WTC11 (cell line): Measurements from ENCODE around the gene GDPD4. TPM values are rescaled to one million over a fixed set of nuclear protein-coding genes. Genes with fewer than 3 reads are reported as not detected.

ENCODE experiments used
- ATAC-seq: fragments of 200-7000 bp; cut with Tn5 transposase; 2 replicates; pipeline ENCODE4 v1.10.0; 2021; ENCODE audit warnings: mild to moderate bottlenecking, moderate library complexity
- CTCF ChIA-PET: fragments of 300-600 bp; sonication (Branson Sonifier 250); formaldehyde crosslinking; loops from one replicate; lab custom pipeline; 2021; ENCODE audit warnings: antibody characterized with exemption; lab: Charles Lee
- POLR2A ChIA-PET: fragments of 350-600 bp; sonication (Branson Sonifier 250); formaldehyde crosslinking; loops from one replicate; lab custom pipeline; 2021; ENCODE audit warnings: antibody characterized with exemption; lab: Charles Lee
- DNase-seq: peaks from one replicate; pipeline ENCODE4 v3.0.0; 2021; ENCODE audit warnings: low spot score
- H3K27ac Mint-ChIP-seq: 2 replicates; pipeline ENCODE4 v1.8.0; 2021; ENCODE audit warnings: mixed read lengths
- H3K27me3 Mint-ChIP-seq: 2 replicates; pipeline ENCODE4 v1.8.0; 2021; ENCODE audit warnings: low read depth, mild to moderate bottlenecking, moderate library complexity, mixed read lengths
- H3K36me3 Mint-ChIP-seq: 2 replicates; pipeline ENCODE4 v1.8.0; 2021; ENCODE audit warnings: mixed read lengths
- H3K4me1 Mint-ChIP-seq: 2 replicates; pipeline ENCODE4 v1.8.0; 2022; ENCODE audit warnings: mixed read lengths
- H3K4me3 Mint-ChIP-seq: 2 replicates; pipeline ENCODE4 v1.8.0; 2021; ENCODE audit warnings: mild to moderate bottlenecking, moderate library complexity, mixed read lengths
- H3K9me3 Mint-ChIP-seq: 2 replicates; pipeline ENCODE4 v1.8.0; 2021; ENCODE audit warnings: mixed read lengths
- CBFB ChIP-seq: sonication (generic); formaldehyde crosslinking; IDR thresholded peaks from 2 replicates; pipeline ENCODE4 v1.8.1; 2022; ENCODE audit warnings: mild to moderate bottlenecking, low read depth, missing genetic modification reagents
- ESRRA ChIP-seq: sonication (generic); formaldehyde crosslinking; IDR thresholded peaks from 2 replicates; pipeline ENCODE4 v1.8.1; 2022; ENCODE audit warnings: mild to moderate bottlenecking, missing genetic modification reagents, borderline replicate concordance
- ETV6 ChIP-seq: sonication (generic); formaldehyde crosslinking; IDR thresholded peaks from 2 replicates; pipeline ENCODE4 v1.8.1; 2022; ENCODE audit warnings: mild to moderate bottlenecking, missing genetic modification reagents
- MXD4 ChIP-seq: fragments of 250-450 bp; sonication (Bioruptor Pico); IDR thresholded peaks from 2 replicates; pipeline ENCODE4 v1.8.0; 2021; ENCODE audit warnings: mild to moderate bottlenecking, moderate library complexity, borderline replicate concordance
- NFYB ChIP-seq: sonication (generic); formaldehyde crosslinking; conservative IDR thresholded peaks from 2 replicates; pipeline ENCODE4 v1.8.0; 2022; ENCODE audit warnings: low read depth, missing genetic modification reagents
- NR1H2 ChIP-seq: sonication (generic); formaldehyde crosslinking; IDR thresholded peaks from 2 replicates; pipeline ENCODE4 v1.9.0; 2021; ENCODE audit warnings: mild to moderate bottlenecking, moderate library complexity, missing genetic modification reagents
- NR2C2 ChIP-seq: sonication (generic); formaldehyde crosslinking; IDR thresholded peaks from 2 replicates; pipeline ENCODE4 v1.8.0; 2022; ENCODE audit warnings: mild to moderate bottlenecking, missing genetic modification reagents
- NR3C1 ChIP-seq: sonication (generic); formaldehyde crosslinking; conservative IDR thresholded peaks from 2 replicates; pipeline ENCODE4 v1.8.1; 2023; ENCODE audit warnings: low read depth, mild to moderate bottlenecking, missing genetic modification reagents
- PRRX2 ChIP-seq: fragments of 250-450 bp; sonication (Bioruptor Pico); IDR thresholded peaks from 2 replicates; pipeline ENCODE4 v1.8.0; 2021; ENCODE audit warnings: mild to moderate bottlenecking
- RELA ChIP-seq: sonication (generic); formaldehyde crosslinking; IDR thresholded peaks from 2 replicates; pipeline ENCODE4 v1.8.1; 2022; ENCODE audit warnings: missing genetic modification reagents, mild to moderate bottlenecking, borderline replicate concordance
- SP1 ChIP-seq: sonication (generic); formaldehyde crosslinking; conservative IDR thresholded peaks from 2 replicates; pipeline ENCODE4 v1.8.1; 2022; ENCODE audit warnings: missing genetic modification reagents
- ZNF138 ChIP-seq: sonication (generic); formaldehyde crosslinking; conservative IDR thresholded peaks from 2 replicates; pipeline ENCODE4 v1.8.1; 2022; ENCODE audit warnings: mild to moderate bottlenecking, moderate library complexity, missing genetic modification reagents
- ZNF232 ChIP-seq: sonication (generic); formaldehyde crosslinking; IDR thresholded peaks from 2 replicates; pipeline ENCODE4 v1.8.0; 2022; ENCODE audit warnings: mild to moderate bottlenecking, missing genetic modification reagents
- total RNA-seq: library from RNA; stranded (reverse); gene quantifications from 3 replicates; pipeline ENCODE4 v1.2.3, GENCODE V29; 2021
- TF ChIP-seq, protein P1 (sequence below): sonication (generic); formaldehyde crosslinking; IDR thresholded peaks from 2 replicates; pipeline ENCODE4 v1.8.1; 2022; ENCODE audit warnings: mild to moderate bottlenecking, missing genetic modification reagents, moderate library complexity, borderline replicate concordance
- TF ChIP-seq, protein P2 (sequence below): sonication (generic); formaldehyde crosslinking; IDR thresholded peaks from 2 replicates; pipeline ENCODE4 v1.8.1; 2023; ENCODE audit warnings: mild to moderate bottlenecking, missing genetic modification reagents, borderline replicate concordance
- TF ChIP-seq, protein P3 (sequence below): fragments of 250-450 bp; sonication (Bioruptor Pico); IDR thresholded peaks from 2 replicates; pipeline ENCODE4 v2.1.2; 2022; ENCODE audit warnings: mild to moderate bottlenecking, moderate library complexity
- TF ChIP-seq, protein P4 (sequence below): sonication (generic); formaldehyde crosslinking; IDR thresholded peaks from 2 replicates; pipeline ENCODE4 v1.8.0; 2022; ENCODE audit warnings: mild to moderate bottlenecking, missing genetic modification reagents
- TF ChIP-seq, protein P5 (sequence below): fragments of 200-600 bp; IDR thresholded peaks from 2 replicates; pipeline ENCODE4 v1.8.0; 2022; ENCODE audit warnings: antibody characterized with exemption
- TF ChIP-seq, protein P6 (sequence below): sonication (generic); formaldehyde crosslinking; IDR thresholded peaks from 2 replicates; pipeline ENCODE4 v1.8.0; 2022; ENCODE audit warnings: missing genetic modification reagents

The GDPD4 gene
- total RNA-seq, 1 experiment from 2014 or later = not detected

DNA sequence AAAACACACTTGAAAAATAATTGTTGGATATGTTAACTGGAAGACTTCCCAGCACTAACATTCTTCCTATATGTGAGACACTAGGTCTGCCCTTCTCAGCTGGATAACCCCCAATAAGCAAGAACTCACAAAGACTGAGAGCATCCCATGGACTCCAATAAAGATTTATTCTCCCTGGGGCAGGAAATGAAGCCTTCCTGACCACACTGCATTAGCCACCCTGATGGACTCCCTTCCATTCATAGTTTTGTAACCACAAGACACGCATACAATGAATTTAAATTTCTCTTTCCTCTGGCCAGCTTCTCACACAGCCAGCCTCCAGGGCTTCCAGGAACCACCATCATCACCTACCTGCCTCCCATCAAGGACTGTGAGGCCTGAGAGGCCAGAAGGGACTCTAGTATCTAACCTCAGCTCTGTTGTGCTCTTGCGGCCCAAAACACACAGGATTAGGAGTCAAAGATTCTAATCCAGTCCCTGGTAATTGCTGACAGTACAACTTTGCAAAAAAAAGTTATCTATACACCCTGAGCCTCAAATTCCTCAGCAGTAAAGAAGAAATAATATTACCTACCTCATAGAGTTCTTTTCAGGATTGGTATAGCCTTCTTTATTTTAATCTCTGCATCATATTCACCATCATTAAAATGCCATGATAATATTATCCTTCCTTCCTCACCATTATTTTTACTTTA is 45.6 kb upstream of the GDPD4 start:
- ATAC-seq (no peak), DNase-seq (no peak)
- Mint-ChIP-seq H3K27ac (peak overlapping the region; percentile 61; the same call in 1 of the 2 replicates), H3K9me3 (no peaks in the 10 kb centered on the region), H3K27me3 (no peaks in the 10 kb centered on the region), H3K36me3 (peaks cover 50% of the 10 kb centered on the region), H3K4me3 (no peak overlapping the region), H3K4me1 (no peaks in the 10 kb centered on the region)
- POLR2A ChIA-PET = no interaction called here
- TF ChIP-seq MXD4 (CRISPR knock-in tag) = no peak
- no peak for TF ChIP-seq NFYB (CRISPR knock-in tag)
- TF ChIP-seq, protein P1, sequence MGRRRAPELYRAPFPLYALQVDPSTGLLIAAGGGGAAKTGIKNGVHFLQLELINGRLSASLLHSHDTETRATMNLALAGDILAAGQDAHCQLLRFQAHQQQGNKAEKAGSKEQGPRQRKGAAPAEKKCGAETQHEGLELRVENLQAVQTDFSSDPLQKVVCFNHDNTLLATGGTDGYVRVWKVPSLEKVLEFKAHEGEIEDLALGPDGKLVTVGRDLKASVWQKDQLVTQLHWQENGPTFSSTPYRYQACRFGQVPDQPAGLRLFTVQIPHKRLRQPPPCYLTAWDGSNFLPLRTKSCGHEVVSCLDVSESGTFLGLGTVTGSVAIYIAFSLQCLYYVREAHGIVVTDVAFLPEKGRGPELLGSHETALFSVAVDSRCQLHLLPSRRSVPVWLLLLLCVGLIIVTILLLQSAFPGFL (CRISPR knock-in tag) = no peak
- TF ChIP-seq ETV6 (CRISPR knock-in tag) = no peak
- TF ChIP-seq ESRRA (CRISPR knock-in tag) = no peak
- TF ChIP-seq, protein P2, sequence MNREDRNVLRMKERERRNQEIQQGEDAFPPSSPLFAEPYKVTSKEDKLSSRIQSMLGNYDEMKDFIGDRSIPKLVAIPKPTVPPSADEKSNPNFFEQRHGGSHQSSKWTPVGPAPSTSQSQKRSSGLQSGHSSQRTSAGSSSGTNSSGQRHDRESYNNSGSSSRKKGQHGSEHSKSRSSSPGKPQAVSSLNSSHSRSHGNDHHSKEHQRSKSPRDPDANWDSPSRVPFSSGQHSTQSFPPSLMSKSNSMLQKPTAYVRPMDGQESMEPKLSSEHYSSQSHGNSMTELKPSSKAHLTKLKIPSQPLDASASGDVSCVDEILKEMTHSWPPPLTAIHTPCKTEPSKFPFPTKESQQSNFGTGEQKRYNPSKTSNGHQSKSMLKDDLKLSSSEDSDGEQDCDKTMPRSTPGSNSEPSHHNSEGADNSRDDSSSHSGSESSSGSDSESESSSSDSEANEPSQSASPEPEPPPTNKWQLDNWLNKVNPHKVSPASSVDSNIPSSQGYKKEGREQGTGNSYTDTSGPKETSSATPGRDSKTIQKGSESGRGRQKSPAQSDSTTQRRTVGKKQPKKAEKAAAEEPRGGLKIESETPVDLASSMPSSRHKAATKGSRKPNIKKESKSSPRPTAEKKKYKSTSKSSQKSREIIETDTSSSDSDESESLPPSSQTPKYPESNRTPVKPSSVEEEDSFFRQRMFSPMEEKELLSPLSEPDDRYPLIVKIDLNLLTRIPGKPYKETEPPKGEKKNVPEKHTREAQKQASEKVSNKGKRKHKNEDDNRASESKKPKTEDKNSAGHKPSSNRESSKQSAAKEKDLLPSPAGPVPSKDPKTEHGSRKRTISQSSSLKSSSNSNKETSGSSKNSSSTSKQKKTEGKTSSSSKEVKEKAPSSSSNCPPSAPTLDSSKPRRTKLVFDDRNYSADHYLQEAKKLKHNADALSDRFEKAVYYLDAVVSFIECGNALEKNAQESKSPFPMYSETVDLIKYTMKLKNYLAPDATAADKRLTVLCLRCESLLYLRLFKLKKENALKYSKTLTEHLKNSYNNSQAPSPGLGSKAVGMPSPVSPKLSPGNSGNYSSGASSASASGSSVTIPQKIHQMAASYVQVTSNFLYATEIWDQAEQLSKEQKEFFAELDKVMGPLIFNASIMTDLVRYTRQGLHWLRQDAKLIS (CRISPR knock-in tag) = no peak
- TF ChIP-seq, protein P3, sequence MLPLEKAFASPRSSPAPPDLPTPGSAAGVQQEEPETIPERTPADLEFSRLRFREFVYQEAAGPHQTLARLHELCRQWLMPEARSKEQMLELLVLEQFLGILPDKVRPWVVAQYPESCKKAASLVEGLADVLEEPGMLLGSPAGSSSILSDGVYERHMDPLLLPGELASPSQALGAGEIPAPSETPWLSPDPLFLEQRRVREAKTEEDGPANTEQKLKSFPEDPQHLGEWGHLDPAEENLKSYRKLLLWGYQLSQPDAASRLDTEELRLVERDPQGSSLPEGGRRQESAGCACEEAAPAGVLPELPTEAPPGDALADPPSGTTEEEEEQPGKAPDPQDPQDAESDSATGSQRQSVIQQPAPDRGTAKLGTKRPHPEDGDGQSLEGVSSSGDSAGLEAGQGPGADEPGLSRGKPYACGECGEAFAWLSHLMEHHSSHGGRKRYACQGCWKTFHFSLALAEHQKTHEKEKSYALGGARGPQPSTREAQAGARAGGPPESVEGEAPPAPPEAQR (CRISPR knock-in tag) = no peak
- TF ChIP-seq NR2C2 (CRISPR knock-in tag) = no peak
- TF ChIP-seq, protein P4, sequence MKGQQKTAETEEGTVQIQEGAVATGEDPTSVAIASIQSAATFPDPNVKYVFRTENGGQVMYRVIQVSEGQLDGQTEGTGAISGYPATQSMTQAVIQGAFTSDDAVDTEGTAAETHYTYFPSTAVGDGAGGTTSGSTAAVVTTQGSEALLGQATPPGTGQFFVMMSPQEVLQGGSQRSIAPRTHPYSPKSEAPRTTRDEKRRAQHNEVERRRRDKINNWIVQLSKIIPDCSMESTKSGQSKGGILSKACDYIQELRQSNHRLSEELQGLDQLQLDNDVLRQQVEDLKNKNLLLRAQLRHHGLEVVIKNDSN = no peak
- no peak for TF ChIP-seq ZNF232
- TF ChIP-seq NR1H2 (CRISPR knock-in tag) = no peak
- TF ChIP-seq CBFB (CRISPR knock-in tag) = no peak
- no peak for TF ChIP-seq PRRX2 (CRISPR knock-in tag)
- no peak for TF ChIP-seq NR3C1 (CRISPR knock-in tag)
- TF ChIP-seq, protein P5, sequence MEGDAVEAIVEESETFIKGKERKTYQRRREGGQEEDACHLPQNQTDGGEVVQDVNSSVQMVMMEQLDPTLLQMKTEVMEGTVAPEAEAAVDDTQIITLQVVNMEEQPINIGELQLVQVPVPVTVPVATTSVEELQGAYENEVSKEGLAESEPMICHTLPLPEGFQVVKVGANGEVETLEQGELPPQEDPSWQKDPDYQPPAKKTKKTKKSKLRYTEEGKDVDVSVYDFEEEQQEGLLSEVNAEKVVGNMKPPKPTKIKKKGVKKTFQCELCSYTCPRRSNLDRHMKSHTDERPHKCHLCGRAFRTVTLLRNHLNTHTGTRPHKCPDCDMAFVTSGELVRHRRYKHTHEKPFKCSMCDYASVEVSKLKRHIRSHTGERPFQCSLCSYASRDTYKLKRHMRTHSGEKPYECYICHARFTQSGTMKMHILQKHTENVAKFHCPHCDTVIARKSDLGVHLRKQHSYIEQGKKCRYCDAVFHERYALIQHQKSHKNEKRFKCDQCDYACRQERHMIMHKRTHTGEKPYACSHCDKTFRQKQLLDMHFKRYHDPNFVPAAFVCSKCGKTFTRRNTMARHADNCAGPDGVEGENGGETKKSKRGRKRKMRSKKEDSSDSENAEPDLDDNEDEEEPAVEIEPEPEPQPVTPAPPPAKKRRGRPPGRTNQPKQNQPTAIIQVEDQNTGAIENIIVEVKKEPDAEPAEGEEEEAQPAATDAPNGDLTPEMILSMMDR = no peak
- no peak for TF ChIP-seq SP1
- TF ChIP-seq RELA (CRISPR knock-in tag) = no peak
- no peak for TF ChIP-seq ZNF138 (CRISPR knock-in tag)
- TF ChIP-seq, protein P6, sequence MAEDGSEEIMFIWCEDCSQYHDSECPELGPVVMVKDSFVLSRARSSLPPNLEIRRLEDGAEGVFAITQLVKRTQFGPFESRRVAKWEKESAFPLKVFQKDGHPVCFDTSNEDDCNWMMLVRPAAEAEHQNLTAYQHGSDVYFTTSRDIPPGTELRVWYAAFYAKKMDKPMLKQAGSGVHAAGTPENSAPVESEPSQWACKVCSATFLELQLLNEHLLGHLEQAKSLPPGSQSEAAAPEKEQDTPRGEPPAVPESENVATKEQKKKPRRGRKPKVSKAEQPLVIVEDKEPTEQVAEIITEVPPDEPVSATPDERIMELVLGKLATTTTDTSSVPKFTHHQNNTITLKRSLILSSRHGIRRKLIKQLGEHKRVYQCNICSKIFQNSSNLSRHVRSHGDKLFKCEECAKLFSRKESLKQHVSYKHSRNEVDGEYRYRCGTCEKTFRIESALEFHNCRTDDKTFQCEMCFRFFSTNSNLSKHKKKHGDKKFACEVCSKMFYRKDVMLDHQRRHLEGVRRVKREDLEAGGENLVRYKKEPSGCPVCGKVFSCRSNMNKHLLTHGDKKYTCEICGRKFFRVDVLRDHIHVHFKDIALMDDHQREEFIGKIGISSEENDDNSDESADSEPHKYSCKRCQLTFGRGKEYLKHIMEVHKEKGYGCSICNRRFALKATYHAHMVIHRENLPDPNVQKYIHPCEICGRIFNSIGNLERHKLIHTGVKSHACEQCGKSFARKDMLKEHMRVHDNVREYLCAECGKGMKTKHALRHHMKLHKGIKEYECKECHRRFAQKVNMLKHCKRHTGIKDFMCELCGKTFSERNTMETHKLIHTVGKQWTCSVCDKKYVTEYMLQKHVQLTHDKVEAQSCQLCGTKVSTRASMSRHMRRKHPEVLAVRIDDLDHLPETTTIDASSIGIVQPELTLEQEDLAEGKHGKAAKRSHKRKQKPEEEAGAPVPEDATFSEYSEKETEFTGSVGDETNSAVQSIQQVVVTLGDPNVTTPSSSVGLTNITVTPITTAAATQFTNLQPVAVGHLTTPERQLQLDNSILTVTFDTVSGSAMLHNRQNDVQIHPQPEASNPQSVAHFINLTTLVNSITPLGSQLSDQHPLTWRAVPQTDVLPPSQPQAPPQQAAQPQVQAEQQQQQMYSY (CRISPR knock-in tag) = no peak
- CTCF ChIA-PET = no interaction called here
